ENCODE results near the gene B3GLCT. TPM values are rescaled to one million over a fixed set of nuclear protein-coding genes. Genes with fewer than 3 reads are reported as not detected.

B3GLCT gene
- total and polyA plus RNA-seq, 4 experiments from 2014 or later = 5.2 to 10.2 (median 6.6) TPM

DNA sequence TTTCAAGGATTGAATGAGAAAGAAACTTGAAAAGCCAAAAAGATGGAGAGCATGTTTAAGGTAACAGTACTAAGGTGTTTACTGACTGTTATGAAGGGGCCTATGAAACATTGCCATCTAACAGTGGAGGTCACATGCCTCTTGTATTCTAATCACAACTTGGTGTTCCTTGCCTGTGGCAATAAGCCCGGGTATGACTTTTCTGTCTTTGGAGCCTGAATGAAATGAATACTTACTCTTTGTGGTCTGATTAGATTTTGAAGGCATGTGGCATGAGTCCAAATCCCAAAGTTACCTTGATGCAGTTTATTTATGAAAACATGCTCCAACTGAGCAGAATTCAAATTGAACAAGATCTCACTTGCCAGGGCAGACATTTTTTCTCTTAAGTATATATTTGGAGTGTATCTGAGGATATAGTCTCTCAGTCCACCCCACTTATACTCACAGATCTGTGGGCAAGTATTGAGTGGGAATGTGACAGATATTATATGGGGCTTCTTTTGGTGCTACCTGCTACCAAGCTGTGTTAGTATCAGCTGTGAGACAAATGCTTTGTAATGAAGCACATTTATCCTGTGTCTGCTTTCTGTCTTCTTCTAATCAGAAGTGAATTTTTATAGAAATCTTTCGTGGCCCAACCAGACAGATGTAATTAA lies 67.5 kb downstream of the B3GLCT start:
- H3K4me1 Mint-ChIP-seq = no peaks in the 10 kb centered on the region
- ChIA-PET CTCF (ENCODE audit: partially characterized antibody) (no interaction called here), POLR2A (ENCODE audit: partially characterized antibody) (no interaction called here)
- Histone ChIP-seq H3K27ac (ENCODE audit: low read depth, low read length) (no peak overlapping the region), H3K9me3 (ENCODE audit: control insufficient read depth in 1 of 2, low read length in 2 of 2) (no peaks in the 10 kb centered on the region), H3K4me3 (ENCODE audit: low read length in 2 of 2) (no peak overlapping the region), H3K27me3 (ENCODE audit: insufficient read depth, low read length) (no peaks in the 10 kb centered on the region), H3K4me1 (ENCODE audit: insufficient read depth, low read length) (no peaks in the 10 kb centered on the region), H3K36me3 (ENCODE audit: insufficient read depth, low read length) (no peaks in the 10 kb centered on the region)
- no peaks in the 10 kb centered on the region for H3K27me3 Mint-ChIP-seq
- H3K9me3 Mint-ChIP-seq = peaks cover 0 to 11% (median 0%) of the 10 kb centered on the region in 8 donors
- no peak for DNase-seq
- peaks cover 31 to 76% of the 10 kb centered on the region in 2 donors for H3K36me3 Mint-ChIP-seq
- intact Hi-C loops (cut with micrococcal nuclease) = no loop called here
- no peak overlapping the region for H3K27ac Mint-ChIP-seq
- no peak overlapping the region for H3K4me3 Mint-ChIP-seq

DNA sequence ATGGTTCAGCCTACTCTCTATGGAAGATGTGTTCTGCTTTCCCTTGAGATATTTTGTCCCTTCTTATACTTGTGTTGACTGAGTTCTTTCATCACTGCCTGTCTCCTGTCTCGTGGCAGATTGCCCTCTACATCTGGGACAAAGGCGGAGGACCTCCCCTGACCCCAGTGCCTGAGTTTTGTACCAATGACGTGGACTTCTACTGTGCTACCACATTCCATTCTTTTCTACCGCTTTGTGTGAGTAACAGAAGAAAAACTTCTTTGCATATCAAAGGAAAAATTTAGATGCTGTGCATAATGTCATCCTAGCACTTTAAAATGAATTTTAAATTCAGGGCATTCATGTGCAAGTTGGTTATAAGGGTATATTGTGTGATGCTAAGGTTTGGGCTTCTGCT lies 74.6 kb downstream of the B3GLCT start:
- Histone ChIP-seq H3K36me3 (ENCODE audit: insufficient read depth, low read length) (no peaks in the 10 kb centered on the region), H3K27ac (ENCODE audit: low read depth, low read length) (no peak overlapping the region), H3K27me3 (ENCODE audit: insufficient read depth, low read length) (no peaks in the 10 kb centered on the region), H3K4me3 (ENCODE audit: low read length in 2 of 2) (no peak overlapping the region), H3K4me1 (ENCODE audit: insufficient read depth, low read length) (no peaks in the 10 kb centered on the region), H3K9me3 (ENCODE audit: control insufficient read depth in 1 of 2, low read length in 2 of 2) (no peaks in the 10 kb centered on the region)
- ChIA-PET CTCF (ENCODE audit: partially characterized antibody) (no interaction called here), POLR2A (ENCODE audit: partially characterized antibody) (no interaction called here)
- Mint-ChIP-seq H3K27me3 (no peaks in the 10 kb centered on the region), H3K36me3 (peaks cover 69 to 83% of the 10 kb centered on the region in 2 donors), H3K27ac (no peak overlapping the region), H3K4me1 (no peaks in the 10 kb centered on the region), H3K9me3 (peaks cover 0 to 23% (median 10%) of the 10 kb centered on the region in 8 donors), H3K4me3 (no peak overlapping the region)
- intact Hi-C loops (cut with micrococcal nuclease) = no loop called here
- DNase-seq = no peak

DNA sequence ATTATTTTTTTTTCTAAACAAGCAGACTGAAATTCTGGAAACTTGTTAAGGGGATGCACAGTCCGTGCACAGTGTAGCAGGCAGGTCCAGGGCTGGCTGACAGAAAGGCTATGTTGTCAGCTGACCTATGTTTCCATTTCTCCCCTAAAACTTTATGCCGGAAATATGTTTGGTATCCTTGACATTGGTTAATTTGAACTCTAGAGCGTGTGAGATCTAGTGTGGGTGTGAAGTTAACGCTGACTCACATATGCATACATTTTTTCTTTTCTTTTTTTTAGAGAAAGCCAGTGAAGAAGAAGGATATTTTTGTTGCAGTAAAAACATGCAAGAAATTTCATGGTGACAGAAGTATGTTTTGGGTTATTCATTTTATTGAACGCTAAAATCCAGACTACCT lies 76.6 kb downstream of the B3GLCT start:
- H3K4me1 ChIP-seq (ENCODE audit: insufficient read depth, low read length) = no peaks in the 10 kb centered on the region
- no peaks in the 10 kb centered on the region for H3K36me3 ChIP-seq (ENCODE audit: insufficient read depth, low read length)
- H3K4me1 Mint-ChIP-seq = no peaks in the 10 kb centered on the region
- POLR2A ChIA-PET (ENCODE audit: partially characterized antibody) = no interaction called here
- H3K4me3 Mint-ChIP-seq = no peak overlapping the region
- H3K9me3 ChIP-seq (ENCODE audit: control insufficient read depth in 1 of 2, low read length in 2 of 2) = no peaks in the 10 kb centered on the region
- DNase-seq = no peak
- intact Hi-C loops (cut with micrococcal nuclease) = no loop called here
- H3K9me3 Mint-ChIP-seq = peaks cover 0 to 25% (median 9%) of the 10 kb centered on the region in 8 donors
- no peaks in the 10 kb centered on the region for H3K27me3 Mint-ChIP-seq
- H3K4me3 ChIP-seq (ENCODE audit: low read length in 2 of 2) = no peak overlapping the region
- no peak overlapping the region for H3K27ac Mint-ChIP-seq
- H3K27me3 ChIP-seq (ENCODE audit: insufficient read depth, low read length) = no peaks in the 10 kb centered on the region
- CTCF ChIA-PET (ENCODE audit: partially characterized antibody) = no interaction called here
- H3K27ac ChIP-seq (ENCODE audit: low read depth, low read length) = no peak overlapping the region
- peaks cover 63 to 83% of the 10 kb centered on the region in 2 donors for H3K36me3 Mint-ChIP-seq

DNA sequence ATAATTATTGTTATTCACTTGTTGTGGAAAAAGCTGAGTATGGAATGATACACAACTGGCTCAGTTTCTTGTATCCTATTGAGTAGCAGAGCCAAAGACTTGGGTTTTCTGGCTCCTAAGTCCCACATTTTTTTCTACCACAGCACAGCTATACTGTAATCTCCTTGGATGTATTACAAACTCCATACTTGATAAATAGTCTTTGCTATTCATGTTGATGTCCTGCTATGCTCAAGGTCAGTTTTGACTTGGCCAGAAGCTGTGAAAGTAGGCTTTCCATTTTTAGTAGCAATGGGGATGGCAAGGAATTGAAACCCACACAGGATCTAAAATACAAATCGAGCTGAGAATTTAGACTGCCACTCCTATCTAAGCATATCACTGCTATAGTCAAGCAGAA lies 79.1 kb downstream of the B3GLCT start:
- no peaks in the 10 kb centered on the region for H3K27me3 ChIP-seq (ENCODE audit: insufficient read depth, low read length)
- Mint-ChIP-seq H3K27ac (no peak overlapping the region), H3K4me1 (no peaks in the 10 kb centered on the region), H3K9me3 (peaks cover 0 to 19% (median 9%) of the 10 kb centered on the region in 8 donors), H3K36me3 (peaks cover 54 to 75% of the 10 kb centered on the region in 2 donors), H3K27me3 (no peaks in the 10 kb centered on the region), H3K4me3 (no peak overlapping the region)
- H3K4me1 ChIP-seq (ENCODE audit: insufficient read depth, low read length) = no peaks in the 10 kb centered on the region
- ChIA-PET CTCF (ENCODE audit: partially characterized antibody) (no interaction called here), POLR2A (ENCODE audit: partially characterized antibody) (no interaction called here)
- H3K36me3 ChIP-seq (ENCODE audit: insufficient read depth, low read length) = no peaks in the 10 kb centered on the region
- no peak overlapping the region for H3K4me3 ChIP-seq (ENCODE audit: low read length in 2 of 2)
- intact Hi-C loops (cut with micrococcal nuclease) = no loop called here
- H3K9me3 ChIP-seq (ENCODE audit: control insufficient read depth in 1 of 2, low read length in 2 of 2) = no peaks in the 10 kb centered on the region
- no peak for DNase-seq
- H3K27ac ChIP-seq (ENCODE audit: low read depth, low read length) = no peak overlapping the region

DNA sequence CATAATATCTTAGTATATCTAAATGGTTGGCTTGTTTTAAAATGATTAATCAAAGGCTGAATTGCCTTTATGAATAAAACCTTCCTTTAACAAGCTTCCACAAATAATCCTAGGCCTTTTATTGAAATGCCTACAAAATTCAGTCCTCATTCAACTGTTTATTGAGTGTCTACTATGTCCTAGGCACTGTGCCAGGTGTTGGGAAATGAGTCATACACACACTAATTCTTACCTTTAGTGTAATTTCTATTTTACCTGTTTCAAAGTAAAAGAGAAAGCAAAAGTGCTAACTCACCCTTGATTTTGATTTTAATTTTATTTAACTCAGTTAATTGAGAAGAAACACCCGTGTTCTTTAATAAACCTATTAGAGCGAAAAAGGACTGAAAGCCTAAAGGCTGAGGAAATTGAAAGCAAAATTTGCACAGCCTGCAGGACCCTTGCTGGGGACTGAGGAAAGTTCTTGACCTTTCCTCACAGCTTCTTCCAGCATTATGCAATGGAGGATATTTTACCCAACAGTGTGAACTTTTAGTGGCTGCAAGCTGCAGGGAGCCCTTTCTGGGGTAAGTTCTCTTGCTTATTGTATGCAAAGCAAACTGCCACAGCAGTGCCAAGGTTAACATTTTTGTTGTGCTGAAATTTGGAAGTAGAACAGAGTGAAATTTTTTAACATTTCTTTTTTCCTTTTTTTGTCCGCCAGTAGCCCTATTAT lies 83.1 kb downstream of the B3GLCT start:
- intact Hi-C loops (cut with micrococcal nuclease) = no loop called here
- Histone ChIP-seq H3K4me1 (ENCODE audit: insufficient read depth, low read length) (no peaks in the 10 kb centered on the region), H3K27ac (ENCODE audit: low read depth, low read length) (no peak overlapping the region), H3K4me3 (ENCODE audit: low read length in 2 of 2) (no peak overlapping the region), H3K9me3 (ENCODE audit: control insufficient read depth in 1 of 2, low read length in 2 of 2) (peaks cover 0 to 4% of the 10 kb centered on the region in 2 donors), H3K36me3 (ENCODE audit: insufficient read depth, low read length) (no peaks in the 10 kb centered on the region), H3K27me3 (ENCODE audit: insufficient read depth, low read length) (no peaks in the 10 kb centered on the region)
- POLR2A ChIA-PET (ENCODE audit: partially characterized antibody) = no interaction called here
- DNase-seq = no peak
- Mint-ChIP-seq H3K9me3 (peaks cover 0 to 37% (median 15%) of the 10 kb centered on the region in 8 donors), H3K27me3 (no peaks in the 10 kb centered on the region), H3K4me3 (no peak overlapping the region), H3K27ac (no peak overlapping the region), H3K36me3 (peaks cover 43 to 75% of the 10 kb centered on the region in 2 donors), H3K4me1 (no peaks in the 10 kb centered on the region)
- CTCF ChIA-PET (ENCODE audit: partially characterized antibody) = no interaction called here

DNA sequence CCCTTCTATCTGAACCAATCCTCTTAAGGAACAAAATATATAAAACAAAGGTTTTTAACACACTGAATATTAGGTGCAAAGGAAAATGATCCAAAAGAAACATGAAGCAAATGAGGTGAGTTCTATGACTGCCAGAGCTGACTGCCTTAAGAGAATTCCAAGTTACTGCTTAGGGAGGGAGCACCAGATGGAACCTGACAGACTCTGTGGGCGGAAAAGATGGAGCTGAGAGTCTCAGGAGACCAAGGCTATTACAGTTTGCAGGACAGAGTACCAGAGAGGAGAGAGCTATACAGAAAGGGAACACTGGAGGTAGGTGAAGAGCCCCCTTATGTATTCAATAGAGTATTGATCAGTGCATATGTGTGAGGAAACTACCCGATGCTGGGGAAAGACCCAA lies 87.2 kb downstream of the B3GLCT start:
- intact Hi-C loops (cut with micrococcal nuclease) = no loop called here

DNA sequence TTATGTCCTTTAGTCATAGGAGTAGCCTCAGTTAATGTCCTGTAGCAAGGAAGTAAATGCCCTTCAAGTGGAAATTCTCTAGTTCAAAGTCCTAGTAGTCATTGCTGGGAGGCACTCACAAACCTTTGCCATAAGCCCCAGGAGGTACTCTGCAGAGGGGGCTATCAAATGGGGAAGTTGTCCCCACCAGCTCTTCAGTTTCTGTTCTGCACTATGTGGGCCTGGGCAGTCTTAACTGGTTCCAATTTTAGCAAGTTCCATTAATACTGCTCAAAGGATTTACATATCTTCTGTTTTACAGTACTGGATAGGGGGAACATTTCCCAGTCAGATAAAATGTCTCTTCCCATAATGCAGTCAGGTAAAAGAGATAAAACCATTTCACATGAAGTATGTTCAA lies 101.3 kb downstream of the B3GLCT start:
- ChIA-PET CTCF (ENCODE audit: partially characterized antibody) (no interaction called here), POLR2A (ENCODE audit: partially characterized antibody) (no interaction called here)
- H3K9me3 ChIP-seq (ENCODE audit: control insufficient read depth in 1 of 2, low read length in 2 of 2) = no peaks in the 10 kb centered on the region
- no peak overlapping the region for H3K4me3 ChIP-seq (ENCODE audit: low read length in 2 of 2)
- no peaks in the 10 kb centered on the region for H3K27me3 ChIP-seq (ENCODE audit: insufficient read depth, low read length)
- intact Hi-C loops (cut with micrococcal nuclease) = no loop called here
- Mint-ChIP-seq H3K4me1 (no peaks in the 10 kb centered on the region), H3K4me3 (no peak overlapping the region), H3K27ac (no peak overlapping the region), H3K27me3 (no peaks in the 10 kb centered on the region), H3K36me3 (peaks cover 52 to 60% of the 10 kb centered on the region in 2 donors), H3K9me3 (peaks cover 1 to 21% (median 9%) of the 10 kb centered on the region in 8 donors)
- H3K27ac ChIP-seq (ENCODE audit: low read depth, low read length) = no peak overlapping the region
- no peaks in the 10 kb centered on the region for H3K4me1 ChIP-seq (ENCODE audit: insufficient read depth, low read length)
- no peak for DNase-seq
- H3K36me3 ChIP-seq (ENCODE audit: insufficient read depth, low read length) = no peaks in the 10 kb centered on the region

More for the DNA sequence above, 87.2 kb downstream of the B3GLCT start:
- H3K36me3 ChIP-seq (ENCODE audit: insufficient read depth, low read length) = no peaks in the 10 kb centered on the region
- POLR2A ChIA-PET (ENCODE audit: partially characterized antibody) = no interaction called here
- DNase-seq = no peak
- peaks cover 0 to 10% of the 10 kb centered on the region in 2 donors for H3K9me3 ChIP-seq (ENCODE audit: control insufficient read depth in 1 of 2, low read length in 2 of 2)
- Mint-ChIP-seq H3K27ac (no peak overlapping the region), H3K9me3 (peaks cover 0 to 68% (median 38%) of the 10 kb centered on the region in 8 donors), H3K4me1 (no peaks in the 10 kb centered on the region), H3K4me3 (no peak overlapping the region), H3K36me3 (peaks cover 62 to 83% of the 10 kb centered on the region in 2 donors), H3K27me3 (no peaks in the 10 kb centered on the region)
- H3K27ac ChIP-seq (ENCODE audit: low read depth, low read length) = no peak overlapping the region
- CTCF ChIA-PET (ENCODE audit: partially characterized antibody) = no interaction called here
- H3K4me3 ChIP-seq (ENCODE audit: low read length in 2 of 2) = no peak overlapping the region
- H3K27me3 ChIP-seq (ENCODE audit: insufficient read depth, low read length) = no peaks in the 10 kb centered on the region
- H3K4me1 ChIP-seq (ENCODE audit: insufficient read depth, low read length) = no peaks in the 10 kb centered on the region
